IMR-90 (cell line): ENCODE results near the gene DNAJB2.

Experiments used
- CEBPB ChIP-seq: IDR thresholded peaks from 2 replicates; pipeline ENCODE4 v1.6.1; 2012; ENCODE audit warnings: low read depth, low read length, improper control_type of control experiment
- CTCF ChIP-seq: conservative IDR thresholded peaks from 2 replicates; pipeline ENCODE4 v1.5.1; 2012; ENCODE audit warnings: mild to moderate bottlenecking, low read depth, low read length, improper control_type of control experiment
- POLR2A ChIP-seq: IDR thresholded peaks from 2 replicates; pipeline ENCODE4 v1.6.1; 2012; ENCODE audit warnings: mild to moderate bottlenecking, low read depth, low read length

DNA sequence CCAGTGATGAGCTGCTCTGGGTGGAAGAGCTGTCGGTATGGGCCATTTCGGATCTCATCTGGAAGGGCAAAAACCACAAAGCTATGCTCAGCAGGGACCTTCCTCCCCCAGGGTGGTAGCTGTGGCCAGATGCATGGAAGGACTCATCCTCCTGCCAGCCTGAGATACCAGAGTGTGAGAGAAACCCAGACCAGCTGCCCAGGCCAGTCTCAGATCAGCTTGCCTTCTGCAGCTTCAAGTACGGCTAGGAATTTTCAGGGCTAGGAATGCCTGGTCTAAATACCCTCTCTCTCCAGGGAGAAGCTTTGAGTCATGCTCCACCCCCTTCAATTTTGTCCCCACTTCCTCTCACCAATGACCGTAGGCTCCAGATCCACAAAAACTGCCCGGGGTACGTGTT, 27.5 kb upstream of the DNAJB2 start:
- TF ChIP-seq CTCF (no peak), POLR2A (no peak), CEBPB (no peak)
